ENCODE data around the gene SLCO3A1. TPM values are rescaled to one million over a fixed set of nuclear protein-coding genes. Genes with fewer than 3 reads are reported as not detected.

SLCO3A1 gene
- total RNA-seq, 1 experiment from 2014 or later = not detected

- H3K9me3 ChIP-seq (replicated peaks) = no peaks in the 10 kb centered on the region
- no peaks in the 10 kb centered on the region for H3K4me1 ChIP-seq (replicated peaks)
- no peaks in the 10 kb centered on the region for H3K36me3 ChIP-seq
- peaks cover 12% of the 10 kb centered on the region; the same call in 1 of the 2 replicates for H3K27me3 ChIP-seq (replicated peaks)
- no peak overlapping the region for H3K4me3 ChIP-seq
- DNase-seq (ENCODE audit: low read depth in 1 of 2, low spot score in 2 of 2) = no peak
- no peak overlapping the region for H3K27ac ChIP-seq
Measured at GRCh38 chr15:92115834-92116233, 262.3 kb downstream of the SLCO3A1 start.

- Histone ChIP-seq H3K9me3 (replicated peaks) (no peaks in the 10 kb centered on the region), H3K36me3 (no peaks in the 10 kb centered on the region), H3K4me1 (replicated peaks) (no peaks in the 10 kb centered on the region), H3K4me3 (no peak overlapping the region), H3K27ac (no peak overlapping the region), H3K27me3 (replicated peaks) (peaks cover 12% of the 10 kb centered on the region; the same call in 1 of the 2 replicates)
- no peak for DNase-seq (ENCODE audit: low read depth in 1 of 2, low spot score in 2 of 2)
Measured at GRCh38 chr15:92116330-92116729, 262.8 kb downstream of the SLCO3A1 start.

- H3K9me3 ChIP-seq (replicated peaks) = no peaks in the 10 kb centered on the region
- H3K4me3 ChIP-seq = no peak overlapping the region
- DNase-seq (ENCODE audit: low read depth in 1 of 2, low spot score in 2 of 2) = no peak
- no peak overlapping the region for H3K27ac ChIP-seq
- H3K27me3 ChIP-seq (replicated peaks) = peaks cover 12% of the 10 kb centered on the region; the same call in 1 of the 2 replicates
- no peaks in the 10 kb centered on the region for H3K36me3 ChIP-seq
- no peaks in the 10 kb centered on the region for H3K4me1 ChIP-seq (replicated peaks)
Measured at GRCh38 chr15:92117261-92117731, 263.8 kb downstream of the SLCO3A1 start.

- Histone ChIP-seq H3K36me3 (no peaks in the 10 kb centered on the region), H3K4me3 (no peak overlapping the region), H3K4me1 (replicated peaks) (no peaks in the 10 kb centered on the region), H3K27me3 (replicated peaks) (peaks cover 12% of the 10 kb centered on the region; the same call in 1 of the 2 replicates), H3K9me3 (replicated peaks) (no peaks in the 10 kb centered on the region), H3K27ac (no peak overlapping the region)
- DNase-seq (ENCODE audit: low read depth in 1 of 2, low spot score in 2 of 2) = no peak
Measured at GRCh38 chr15:92118162-92118935, 264.8 kb downstream of the SLCO3A1 start.

GRCh38 chr15:92118936-92119325 lies 265.4 kb downstream of the SLCO3A1 start:
- Histone ChIP-seq H3K36me3 (no peaks in the 10 kb centered on the region), H3K4me1 (replicated peaks) (no peaks in the 10 kb centered on the region), H3K27ac (no peak overlapping the region), H3K27me3 (replicated peaks) (peaks cover 12% of the 10 kb centered on the region; the same call in 1 of the 2 replicates), H3K9me3 (replicated peaks) (no peaks in the 10 kb centered on the region), H3K4me3 (no peak overlapping the region)
- no peak for DNase-seq (ENCODE audit: low read depth in 1 of 2, low spot score in 2 of 2)

- Histone ChIP-seq H3K27me3 (replicated peaks) (peaks cover 12% of the 10 kb centered on the region; the same call in 1 of the 2 replicates), H3K4me1 (replicated peaks) (no peaks in the 10 kb centered on the region), H3K9me3 (replicated peaks) (no peaks in the 10 kb centered on the region), H3K27ac (no peak overlapping the region), H3K36me3 (no peaks in the 10 kb centered on the region), H3K4me3 (no peak overlapping the region)
- no peak for DNase-seq (ENCODE audit: low read depth in 1 of 2, low spot score in 2 of 2)
Measured at GRCh38 chr15:92120094-92120795, 266.7 kb downstream of the SLCO3A1 start.

- Histone ChIP-seq H3K36me3 (no peaks in the 10 kb centered on the region), H3K27ac (no peak overlapping the region), H3K4me1 (replicated peaks) (no peaks in the 10 kb centered on the region), H3K4me3 (no peak overlapping the region), H3K9me3 (replicated peaks) (no peaks in the 10 kb centered on the region), H3K27me3 (replicated peaks) (peaks cover 11% of the 10 kb centered on the region; the same call in 1 of the 2 replicates)
- DNase-seq (ENCODE audit: low read depth in 1 of 2, low spot score in 2 of 2) = no peak
Measured at GRCh38 chr15:92121047-92121446, 267.5 kb downstream of the SLCO3A1 start.

GRCh38 chr15:92122259-92122658 lies 268.8 kb downstream of the SLCO3A1 start:
- no peak for DNase-seq (ENCODE audit: low read depth in 1 of 2, low spot score in 2 of 2)
- H3K27me3 ChIP-seq (replicated peaks) = peaks cover 2% of the 10 kb centered on the region; the same call in 1 of the 2 replicates
- no peaks in the 10 kb centered on the region for H3K4me1 ChIP-seq (replicated peaks)
- H3K36me3 ChIP-seq = no peaks in the 10 kb centered on the region
- H3K4me3 ChIP-seq = no peak overlapping the region
- H3K9me3 ChIP-seq (replicated peaks) = no peaks in the 10 kb centered on the region
- no peak overlapping the region for H3K27ac ChIP-seq

GRCh38 chr15:92123962-92124656 lies 270.6 kb downstream of the SLCO3A1 start:
- Histone ChIP-seq H3K4me3 (no peak overlapping the region), H3K27ac (no peak overlapping the region), H3K4me1 (replicated peaks) (no peaks in the 10 kb centered on the region), H3K9me3 (replicated peaks) (no peaks in the 10 kb centered on the region), H3K36me3 (no peaks in the 10 kb centered on the region), H3K27me3 (replicated peaks) (no peaks in the 10 kb centered on the region)
- DNase-seq (ENCODE audit: low read depth in 1 of 2, low spot score in 2 of 2) = no peak

- DNase-seq (ENCODE audit: low read depth in 1 of 2, low spot score in 2 of 2) = no peak
- H3K27me3 ChIP-seq (replicated peaks) = no peaks in the 10 kb centered on the region
Measured at GRCh38 chr15:92124657-92125010, 271.1 kb downstream of the SLCO3A1 start.

GRCh38 chr15:92128788-92129187 lies 275.3 kb downstream of the SLCO3A1 start:
- H3K4me1 ChIP-seq (replicated peaks) = no peaks in the 10 kb centered on the region
- no peaks in the 10 kb centered on the region for H3K9me3 ChIP-seq (replicated peaks)
- H3K36me3 ChIP-seq = no peaks in the 10 kb centered on the region
- H3K27me3 ChIP-seq (replicated peaks) = no peaks in the 10 kb centered on the region
- no peak overlapping the region for H3K4me3 ChIP-seq
- no peak for DNase-seq (ENCODE audit: low read depth in 1 of 2, low spot score in 2 of 2)
- no peak overlapping the region for H3K27ac ChIP-seq

More at GRCh38 chr15:92124657-92125010, 271.1 kb downstream of the SLCO3A1 start:
- no peak overlapping the region for H3K4me3 ChIP-seq
- H3K36me3 ChIP-seq = no peaks in the 10 kb centered on the region
- H3K27ac ChIP-seq = no peak overlapping the region
- H3K9me3 ChIP-seq (replicated peaks) = no peaks in the 10 kb centered on the region
- no peaks in the 10 kb centered on the region for H3K4me1 ChIP-seq (replicated peaks)

GRCh38 chr15:92130244-92130643 lies 276.7 kb downstream of the SLCO3A1 start:
- Histone ChIP-seq H3K36me3 (no peaks in the 10 kb centered on the region), H3K27me3 (replicated peaks) (no peaks in the 10 kb centered on the region), H3K9me3 (replicated peaks) (no peaks in the 10 kb centered on the region), H3K4me1 (replicated peaks) (no peaks in the 10 kb centered on the region), H3K4me3 (no peak overlapping the region), H3K27ac (no peak overlapping the region)
- no peak for DNase-seq (ENCODE audit: low read depth in 1 of 2, low spot score in 2 of 2)

- DNase-seq (ENCODE audit: low read depth in 1 of 2, low spot score in 2 of 2) = no peak
- H3K27me3 ChIP-seq (replicated peaks) = no peaks in the 10 kb centered on the region
- H3K4me1 ChIP-seq (replicated peaks) = no peaks in the 10 kb centered on the region
- no peak overlapping the region for H3K27ac ChIP-seq
- no peaks in the 10 kb centered on the region for H3K9me3 ChIP-seq (replicated peaks)
- no peaks in the 10 kb centered on the region for H3K36me3 ChIP-seq
- H3K4me3 ChIP-seq = no peak overlapping the region
Measured at GRCh38 chr15:92130906-92131305, 277.4 kb downstream of the SLCO3A1 start.
